Measurements from ENCODE around the gene RAD51C. TPM values are rescaled to one million over a fixed set of nuclear protein-coding genes. Genes with fewer than 3 reads are reported as not detected.

Gene RAD51C
- total and polyA plus RNA-seq, 9 of the 15 experiments (the other 6 are each of a cell fraction or from before 2014, with no cell fraction given): 93.9 to 341 (median 135) TPM

GRCh38 chr17:58755577-58756245, 63.3 kb downstream of the RAD51C start, which contains the start of gene PPM1E (continued):
- TF ChIP-seq ZBTB7A (IDR thresholded peaks at IDR 0.05; ENCODE audit: borderline replicate concordance, control insufficient read depth, low read depth, low read length) (peak; percentile 79; the same call in 1 of the 2 replicates), EHMT2 (IDR thresholded peaks at IDR 0.05) (peak; percentile 7; the same call in 1 of the 2 replicates), E2F3 (CRISPR knock-in tag; IDR thresholded peaks at IDR 0.05) (peak; percentile 88), CC2D1A (IDR thresholded peaks at IDR 0.05) (no peak), PHTF2 (CRISPR knock-in tag; IDR thresholded peaks at IDR 0.05) (no peak), RAD21 (CRISPR knock-in tag; conservative IDR thresholded peaks at IDR 0.05 in 1 of 2, IDR thresholded peaks at IDR 0.05 in 1 of 2) (no peak), TRIM25 (IDR thresholded peaks at IDR 0.05; ENCODE audit: borderline replicate concordance) (no peak), ZNF696 (CRISPR knock-in tag; conservative IDR thresholded peaks at IDR 0.05) (no peak), YY1 (IDR thresholded peaks at IDR 0.05; ENCODE audit: borderline replicate concordance in 1 of 3, control insufficient read depth in 1 of 3, extremely low read depth in 1 of 3, insufficient read depth in 3 of 3, insufficient read length in 1 of 3, insufficient replicate concordance in 2 of 3, low read depth in 1 of 3, low read length in 2 of 3) (no peak), ZNF316 (IDR thresholded peaks at IDR 0.05) (no peak), ZNF586 (CRISPR knock-in tag; conservative IDR thresholded peaks at IDR 0.05) (no peak), TAL1 (IDR thresholded peaks at IDR 0.05) (no peak), PHF8 (IDR thresholded peaks at IDR 0.05; ENCODE audit: borderline replicate concordance, low read length) (peak; percentile 46; the same call in 1 of the 2 replicates), CHD4 (IDR thresholded peaks at IDR 0.05; ENCODE audit: insufficient read depth, insufficient replicate concordance, low read depth, low read length, poor library complexity, severe bottlenecking) (no peak), BHLHE40 (IDR thresholded peaks at IDR 0.05; ENCODE audit: low read length) (peak; percentile 84), ZNF511 (CRISPR knock-in tag; IDR thresholded peaks at IDR 0.05) (peak; percentile 92), ZNF3 (CRISPR knock-in tag; IDR thresholded peaks at IDR 0.05) (no peak), BRD9 (IDR thresholded peaks at IDR 0.05; ENCODE audit: low read depth, partially characterized antibody) (no peak), NCOR1 (IDR thresholded peaks at IDR 0.05) (no peak), SMAD1 (IDR thresholded peaks at IDR 0.05; ENCODE audit: low read depth, low read length, partially characterized antibody) (no peak), ARID1B (IDR thresholded peaks at IDR 0.05) (no peak), RBM39 (optimal IDR thresholded peaks at IDR 0.05; ENCODE audit: low read depth, low read length) (no peak), L3MBTL2 (IDR thresholded peaks at IDR 0.05) (peak; percentile 94), BCL6 (CRISPR knock-in tag; IDR thresholded peaks at IDR 0.05) (no peak), NELFE (IDR thresholded peaks at IDR 0.05; ENCODE audit: insufficient read depth, insufficient read length) (no peak), RB1 (IDR thresholded peaks at IDR 0.05; ENCODE audit: low read depth) (peak; percentile 57; the same call in 1 of the 2 replicates), ILF3 (IDR thresholded peaks at IDR 0.05; ENCODE audit: borderline replicate concordance) (no peak)

Data from K562 (cell line).